Stimulated activated CD4-positive, alpha-beta T cell treated with anti-CD3 and anti-CD28 coated beads, Interleukin-2, amount 100 ng/mL, for 4 hours (primary cell): ENCODE results near the gene PTGES3L.
"Not testable (repeated sequence)": the region's sequence is repeated elsewhere in the genome, so short reads cannot be mapped to it uniquely, and the experiment has no call there.

Experiments
- DNase-seq: peaks from one replicate; pipeline ENCODE4 v3.0.0-alpha.2; 2020; ENCODE audit warnings: low read depth

PTGES3L gene

DNA sequence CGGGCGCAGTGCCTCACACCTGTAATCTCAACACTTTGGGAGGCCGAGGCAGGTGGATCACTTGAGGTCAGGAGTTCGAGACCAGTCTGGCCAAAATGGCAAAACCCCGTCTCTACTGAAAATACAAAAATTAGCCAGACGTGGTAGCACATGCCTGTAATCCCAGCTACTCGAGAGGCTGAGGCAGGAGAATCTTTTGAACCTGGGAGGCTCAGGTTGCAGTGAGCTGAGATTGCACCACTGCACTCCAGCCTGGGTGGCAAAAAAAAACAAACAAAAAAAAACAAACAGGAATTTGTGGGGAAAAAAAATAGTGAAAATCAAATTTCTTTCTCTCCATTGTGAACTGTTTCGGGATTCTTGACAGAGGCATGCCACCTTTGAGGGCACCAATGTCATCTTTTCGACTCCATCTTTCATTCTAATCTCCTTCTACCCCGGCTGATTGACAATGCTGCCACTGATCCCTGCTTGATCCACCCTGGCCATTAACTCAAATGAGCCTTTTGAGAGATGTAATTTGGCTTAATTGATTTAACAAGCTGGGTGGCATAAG is 60.3 kb downstream of the PTGES3L start:
- DNase-seq, result not testable (repeated sequence)

GRCh38 chr17:42918902-42919521 is 60.9 kb downstream of the PTGES3L start:
- no peak for DNase-seq
